AG10803 (cell line): Measurements from ENCODE around the gene UTP14A.

Source experiments
- DNase-seq: peaks from one replicate; pipeline ENCODE4 v3.0.0; 2010; ENCODE audit warnings: low read depth
- H3K4me3 ChIP-seq: 2 replicates; pipeline ENCODE4 v1.5.1; 2011; ENCODE audit warnings: mild to moderate bottlenecking, low read length, control low read depth
- TF ChIP-seq, protein P1 (sequence below): conservative IDR thresholded peaks from 2 replicates; pipeline ENCODE4 v1.5.1; 2011; ENCODE audit warnings: mild to moderate bottlenecking, low read length, control low read depth, inconsistent platforms

Gene UTP14A

DNA sequence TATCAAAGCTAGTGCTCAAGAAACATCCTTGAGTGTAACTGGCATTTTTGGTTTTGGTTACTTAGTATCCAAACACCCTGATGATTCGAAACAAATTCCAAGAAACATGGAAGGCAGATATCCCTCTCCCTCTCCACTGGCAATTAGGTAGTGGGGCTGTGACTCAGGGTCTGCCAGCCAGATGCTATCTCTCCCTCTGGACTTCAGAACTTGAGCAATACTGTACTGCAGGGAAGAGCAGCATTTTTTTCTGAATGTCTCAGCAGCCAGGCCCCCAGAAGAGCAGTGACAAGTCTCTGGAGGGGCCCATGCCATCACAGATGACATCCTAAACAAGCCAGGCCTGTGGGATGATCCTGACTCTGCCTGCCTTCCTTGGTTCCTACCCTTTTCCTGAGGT, 39.2 kb downstream of the UTP14A start:
- no peak overlapping the region for H3K4me3 ChIP-seq
- TF ChIP-seq, protein P1, sequence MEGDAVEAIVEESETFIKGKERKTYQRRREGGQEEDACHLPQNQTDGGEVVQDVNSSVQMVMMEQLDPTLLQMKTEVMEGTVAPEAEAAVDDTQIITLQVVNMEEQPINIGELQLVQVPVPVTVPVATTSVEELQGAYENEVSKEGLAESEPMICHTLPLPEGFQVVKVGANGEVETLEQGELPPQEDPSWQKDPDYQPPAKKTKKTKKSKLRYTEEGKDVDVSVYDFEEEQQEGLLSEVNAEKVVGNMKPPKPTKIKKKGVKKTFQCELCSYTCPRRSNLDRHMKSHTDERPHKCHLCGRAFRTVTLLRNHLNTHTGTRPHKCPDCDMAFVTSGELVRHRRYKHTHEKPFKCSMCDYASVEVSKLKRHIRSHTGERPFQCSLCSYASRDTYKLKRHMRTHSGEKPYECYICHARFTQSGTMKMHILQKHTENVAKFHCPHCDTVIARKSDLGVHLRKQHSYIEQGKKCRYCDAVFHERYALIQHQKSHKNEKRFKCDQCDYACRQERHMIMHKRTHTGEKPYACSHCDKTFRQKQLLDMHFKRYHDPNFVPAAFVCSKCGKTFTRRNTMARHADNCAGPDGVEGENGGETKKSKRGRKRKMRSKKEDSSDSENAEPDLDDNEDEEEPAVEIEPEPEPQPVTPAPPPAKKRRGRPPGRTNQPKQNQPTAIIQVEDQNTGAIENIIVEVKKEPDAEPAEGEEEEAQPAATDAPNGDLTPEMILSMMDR, result no peak
- peak; percentile 68 for DNase-seq

DNA sequence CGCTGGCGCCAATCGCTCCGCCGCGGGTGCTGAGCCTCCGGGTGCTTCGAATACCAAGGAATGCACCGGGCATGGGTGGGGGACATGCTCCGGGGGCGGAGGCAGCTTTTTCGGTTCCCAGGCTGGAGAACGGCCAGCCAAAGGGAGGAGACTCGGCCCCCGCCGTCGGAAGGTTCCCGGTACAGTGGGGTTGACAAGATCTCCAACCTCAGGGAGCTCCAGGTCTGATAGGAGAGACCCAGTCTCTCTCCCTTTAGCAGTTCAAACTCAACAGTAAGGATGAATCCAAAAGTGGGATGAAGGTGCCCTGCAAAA, 47.3 kb downstream of the UTP14A start:
- no peak overlapping the region for H3K4me3 ChIP-seq
- TF ChIP-seq, protein P1, result no peak
- DNase-seq, result no peak

DNA sequence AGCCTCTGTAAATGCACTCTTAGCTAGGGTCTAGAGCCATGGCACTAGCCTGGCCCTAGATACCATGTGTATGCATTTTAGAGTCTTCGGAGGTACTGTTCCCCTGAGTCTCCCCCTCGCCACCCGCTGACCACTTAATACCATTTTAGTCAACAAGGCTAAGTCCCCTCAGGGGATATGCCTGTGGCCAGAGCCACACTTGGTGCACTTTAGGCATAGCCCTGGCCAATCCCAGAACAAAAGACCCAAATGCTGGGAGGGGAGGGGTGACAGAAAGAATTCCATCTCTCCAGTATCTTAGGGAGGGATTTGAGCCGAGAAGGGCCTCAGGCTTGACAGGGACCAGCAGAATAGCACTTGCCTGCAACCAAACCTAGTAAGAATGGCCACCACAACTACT, 47.9 kb downstream of the UTP14A start:
- DNase-seq, result no peak
- H3K4me3 ChIP-seq, result no peak overlapping the region
- TF ChIP-seq, protein P1, result no peak

DNA sequence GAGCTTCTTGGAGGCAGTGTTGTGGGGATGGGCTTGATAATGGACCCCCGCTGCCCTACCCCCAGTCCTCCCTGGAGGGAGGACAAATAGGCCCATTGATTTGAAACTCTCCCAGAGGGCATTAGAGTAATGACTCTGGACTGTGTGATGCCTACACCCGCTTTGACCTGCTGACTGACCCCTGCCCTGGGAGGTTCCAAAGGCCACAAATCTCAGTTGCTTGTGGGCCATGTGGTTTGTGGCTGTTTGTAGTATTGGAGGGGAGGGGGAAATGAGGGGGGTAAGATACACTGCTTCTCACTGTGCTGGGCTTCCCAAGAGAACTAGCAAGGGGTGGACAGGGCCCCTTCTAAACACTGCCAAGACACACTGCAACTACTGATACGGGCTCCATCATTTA, 48.8 kb downstream of the UTP14A start:
- TF ChIP-seq, protein P1, result no peak
- DNase-seq, result no peak

DNA sequence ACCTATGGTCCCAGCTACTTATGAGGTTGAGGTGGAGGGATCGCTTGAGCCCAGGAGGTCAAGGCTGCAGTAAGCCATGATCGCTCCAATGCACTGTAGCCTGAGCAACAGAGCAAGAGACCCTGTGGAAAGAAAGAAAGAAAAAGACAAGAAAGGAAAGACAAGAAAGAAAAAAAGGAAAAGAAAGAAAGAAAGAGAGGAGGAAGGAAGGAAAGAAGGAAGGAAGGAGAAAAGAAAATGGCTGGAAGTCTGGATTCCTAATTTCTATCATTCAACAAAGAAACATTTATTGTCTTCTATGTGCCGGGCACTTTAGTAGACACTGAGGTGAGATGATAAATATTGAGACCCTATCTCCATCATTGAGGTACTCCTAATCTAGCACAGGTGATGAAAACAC, 49.7 kb downstream of the UTP14A start:
- H3K4me3 ChIP-seq, result no peak overlapping the region
- DNase-seq, result no peak
- TF ChIP-seq, protein P1, result no peak

More for the DNA sequence above, 48.8 kb downstream of the UTP14A start:
- no peak overlapping the region for H3K4me3 ChIP-seq

DNA sequence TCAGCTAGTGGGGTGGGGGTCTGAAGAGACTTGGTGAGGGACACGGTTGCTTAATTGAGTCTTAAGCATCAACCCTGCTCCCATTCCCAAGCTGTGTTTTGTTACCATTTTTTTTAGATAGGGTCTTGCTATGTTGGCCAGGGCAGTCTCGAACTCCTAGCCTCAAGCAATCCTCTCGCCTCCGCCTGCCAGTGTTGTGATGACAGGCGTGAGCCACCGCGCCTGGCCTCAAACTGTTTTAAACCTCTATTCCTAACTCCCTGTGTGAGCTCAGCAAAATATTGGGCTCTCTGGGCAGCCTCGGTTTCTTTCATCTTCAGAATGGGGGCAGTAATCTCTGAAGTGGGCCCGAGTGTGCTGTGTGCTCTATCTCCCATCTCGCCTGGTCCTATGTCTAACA, 50.2 kb downstream of the UTP14A start:
- H3K4me3 ChIP-seq, result no peak overlapping the region
- no peak for DNase-seq

DNA sequence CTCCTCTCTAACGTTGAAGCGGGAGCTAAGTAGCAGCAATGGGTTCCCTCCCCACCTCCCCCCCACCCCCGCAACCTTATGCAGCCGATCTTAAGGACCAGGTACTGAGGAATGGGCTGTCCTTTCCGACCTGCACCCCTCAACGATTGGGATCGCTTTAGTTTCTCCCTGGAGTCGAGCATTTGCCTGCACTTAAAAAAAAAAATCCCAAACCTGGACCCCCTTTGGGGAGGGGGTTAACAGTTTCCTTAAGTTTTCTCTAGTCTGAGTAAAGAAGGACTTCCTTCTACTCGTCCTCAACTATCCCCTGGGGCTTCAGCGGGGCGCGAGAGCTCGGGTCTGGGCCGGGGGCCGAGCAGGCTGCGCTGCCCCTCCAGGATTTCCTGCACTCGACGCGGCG, 50.8 kb downstream of the UTP14A start:
- H3K4me3 ChIP-seq, result peak overlapping the region; percentile 35
- DNase-seq, result no peak
- TF ChIP-seq, protein P1, result no peak

More for the DNA sequence above, 50.2 kb downstream of the UTP14A start:
- TF ChIP-seq, protein P1, result no peak
